ENCODE data around the gene MICOS13. TPM values are rescaled to one million over a fixed set of nuclear protein-coding genes. Genes with fewer than 3 reads are reported as not detected.

The MICOS13 gene
- total and polyA plus RNA-seq, 2 donors (not counting 3 experiments of a cell fraction or from before 2014, with no cell fraction given): 55.3 to 86.1 TPM

DNA sequence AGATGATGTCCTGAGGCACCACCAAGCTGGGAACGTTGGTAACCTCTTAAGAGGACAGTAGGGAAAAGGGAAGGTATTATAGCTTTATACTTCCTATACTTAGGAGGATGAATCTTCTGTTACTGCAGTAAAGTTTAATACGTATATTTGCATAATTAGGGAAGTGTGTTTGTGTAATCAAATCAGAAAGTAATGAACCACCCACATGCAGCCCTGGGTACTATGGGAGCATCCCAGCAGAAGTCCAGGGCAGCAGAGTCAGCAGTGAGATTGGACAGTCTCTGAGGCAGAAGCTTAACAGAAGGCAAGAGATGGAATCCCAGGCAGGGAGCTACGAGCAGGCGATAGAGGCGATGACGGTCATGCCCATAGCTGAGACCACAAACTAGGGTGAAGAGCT, 44.9 kb downstream of the MICOS13 start:
- Histone ChIP-seq H3K79me2 (ENCODE audit: control insufficient read depth, insufficient read depth, low read length) (peaks cover 94% of the 10 kb centered on the region), H3K4me1 (ENCODE audit: control insufficient read depth, extremely low read depth, insufficient read depth, low read length) (no peaks in the 10 kb centered on the region), H3K9ac (replicated peaks; ENCODE audit: extremely low read depth, insufficient read depth, low read length) (no peak overlapping the region), H3K36me3 (ENCODE audit: control insufficient read depth in 2 of 2, extremely low read depth in 1 of 2, insufficient read depth in 2 of 2, low read length in 2 of 2) (peaks cover 0 to 2% of the 10 kb centered on the region in 2 experiments), H2AFZ (ENCODE audit: low read depth, low read length) (no peak overlapping the region), H3K27me3 (ENCODE audit: control insufficient read depth in 2 of 2, insufficient read depth in 2 of 2, low read length in 2 of 2) (no peaks in the 10 kb centered on the region), H3K9me1 (replicated peaks; ENCODE audit: control insufficient read depth, extremely low read depth, insufficient read depth, low read length) (no peaks in the 10 kb centered on the region), H3K27ac (ENCODE audit: insufficient read depth, low read depth, low read length) (no peak overlapping the region), H4K20me1 (replicated peaks; ENCODE audit: control insufficient read depth, extremely low read depth, insufficient read depth, low read length) (peaks cover 6% of the 10 kb centered on the region), H3K4me2 (ENCODE audit: insufficient read depth, low read length) (no peak overlapping the region), H3K4me3 (replicated peaks in 1 of 3; ENCODE audit: insufficient read depth in 1 of 3, low read depth in 1 of 3, low read length in 3 of 3) (no peak overlapping the region), H3K9me3 (replicated peaks; ENCODE audit: control insufficient read depth, insufficient read depth, low read length) (no peaks in the 10 kb centered on the region)
- ChIA-PET CTCF (no interaction called here), POLR2A (no interaction called here)
- dilution Hi-C loops (cut with MboI; ENCODE audit: extremely low pct_ligation_motif_present, low sequenced_read_pairs) (no loop called here), intact Hi-C loops (cut with micrococcal nuclease) (no loop called here)
- FAIRE-seq (no peak), DNase-seq (ENCODE audit: low read depth, low spot score) (no peak)
- BruUV-seq (replicated peaks): no TSS peak
- TF ChIP-seq JUN (IDR thresholded peaks at IDR 0.05; ENCODE audit: borderline replicate concordance, insufficient read depth, insufficient read length, low read depth) (no peak), MYC (IDR thresholded peaks at IDR 0.05; ENCODE audit: low read depth, low read length) (no peak), POLR2A (IDR thresholded peaks at IDR 0.05; ENCODE audit: low read depth, low read length) (no peak), POLR2AphosphoS5 (IDR thresholded peaks at IDR 0.05; ENCODE audit: insufficient read depth, low read depth, low read length) (no peak), FOS (IDR thresholded peaks at IDR 0.05; ENCODE audit: borderline replicate concordance, insufficient read depth, low read length) (no peak), GATA2 (IDR thresholded peaks at IDR 0.05; ENCODE audit: insufficient read depth, insufficient read length, low read depth, low read length) (no peak), EZH2 (IDR thresholded peaks at IDR 0.05; ENCODE audit: borderline replicate concordance, low read depth, low read length, severe bottlenecking) (no peak)
- TF ChIP-seq, protein P1, sequence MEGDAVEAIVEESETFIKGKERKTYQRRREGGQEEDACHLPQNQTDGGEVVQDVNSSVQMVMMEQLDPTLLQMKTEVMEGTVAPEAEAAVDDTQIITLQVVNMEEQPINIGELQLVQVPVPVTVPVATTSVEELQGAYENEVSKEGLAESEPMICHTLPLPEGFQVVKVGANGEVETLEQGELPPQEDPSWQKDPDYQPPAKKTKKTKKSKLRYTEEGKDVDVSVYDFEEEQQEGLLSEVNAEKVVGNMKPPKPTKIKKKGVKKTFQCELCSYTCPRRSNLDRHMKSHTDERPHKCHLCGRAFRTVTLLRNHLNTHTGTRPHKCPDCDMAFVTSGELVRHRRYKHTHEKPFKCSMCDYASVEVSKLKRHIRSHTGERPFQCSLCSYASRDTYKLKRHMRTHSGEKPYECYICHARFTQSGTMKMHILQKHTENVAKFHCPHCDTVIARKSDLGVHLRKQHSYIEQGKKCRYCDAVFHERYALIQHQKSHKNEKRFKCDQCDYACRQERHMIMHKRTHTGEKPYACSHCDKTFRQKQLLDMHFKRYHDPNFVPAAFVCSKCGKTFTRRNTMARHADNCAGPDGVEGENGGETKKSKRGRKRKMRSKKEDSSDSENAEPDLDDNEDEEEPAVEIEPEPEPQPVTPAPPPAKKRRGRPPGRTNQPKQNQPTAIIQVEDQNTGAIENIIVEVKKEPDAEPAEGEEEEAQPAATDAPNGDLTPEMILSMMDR (IDR thresholded peaks at IDR 0.05; ENCODE audit: extremely low read depth in 1 of 2, insufficient read depth in 1 of 2, low read depth in 1 of 2, low read length in 2 of 2): no peak
